NCI-H128 (cell line): ENCODE results near the gene ABHD1.
"Not testable (repeated sequence)": the region's sequence is repeated elsewhere in the genome, so short reads cannot be mapped to it uniquely, and the experiment has no call there.

Experiments used
- DNase-seq: peaks from one replicate; lab custom pipeline; 2025; ENCODE audit not compliant: unreplicated experiment; lab: John Stamatoyannopoulos, UW

ABHD1 gene

DNA sequence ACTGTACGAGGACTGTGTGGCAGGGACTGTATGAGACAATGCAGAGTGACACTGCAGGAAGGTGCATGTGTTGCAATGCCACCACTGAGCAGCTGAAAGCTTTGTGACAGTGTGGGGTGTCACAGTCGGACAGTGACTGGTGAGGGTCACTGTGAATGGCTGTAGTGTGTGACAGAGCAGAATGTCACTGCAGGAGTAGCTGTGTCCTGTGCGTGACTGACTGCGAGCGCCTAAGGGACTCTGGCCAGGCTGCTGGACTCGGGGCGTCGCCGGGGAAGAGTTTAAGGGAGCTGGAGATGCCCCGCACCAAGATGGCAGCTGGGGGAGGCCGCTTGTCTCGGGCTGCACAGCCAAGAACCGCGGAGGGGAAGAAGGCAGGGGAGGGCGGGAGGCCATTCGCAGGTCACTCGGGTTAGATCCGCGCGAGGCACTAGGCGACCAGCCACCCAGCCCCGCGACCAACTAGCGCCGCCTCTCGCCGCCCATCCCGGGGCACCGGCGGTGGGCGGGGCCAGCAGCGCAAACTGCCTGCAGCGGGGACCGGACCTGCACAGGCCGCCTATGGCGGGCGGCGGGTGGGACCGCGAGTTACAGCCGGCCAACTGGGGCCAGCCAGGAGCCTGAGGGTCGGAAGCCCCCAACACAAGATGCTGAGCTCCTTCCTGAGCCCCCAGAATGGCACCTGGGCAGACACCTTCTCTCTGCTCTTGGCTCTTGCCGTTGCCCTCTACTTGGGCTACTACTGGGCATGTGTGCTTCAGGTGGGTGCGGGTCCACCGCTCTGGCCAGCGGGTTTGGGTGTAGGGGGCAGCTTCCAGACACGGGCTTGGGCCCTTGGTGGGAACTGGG lies at the start of gene ABHD1:
TSS of gene ABHD1 (plus strand) at position 514 of the 849 bp plus-strand sequence. CDS start at position 648, 134 bp downstream.
- no peak for DNase-seq

- DNase-seq: no peak
Observed at GRCh38 chr2:27074738-27075565, 48.7 kb upstream of the ABHD1 start.

DNA sequence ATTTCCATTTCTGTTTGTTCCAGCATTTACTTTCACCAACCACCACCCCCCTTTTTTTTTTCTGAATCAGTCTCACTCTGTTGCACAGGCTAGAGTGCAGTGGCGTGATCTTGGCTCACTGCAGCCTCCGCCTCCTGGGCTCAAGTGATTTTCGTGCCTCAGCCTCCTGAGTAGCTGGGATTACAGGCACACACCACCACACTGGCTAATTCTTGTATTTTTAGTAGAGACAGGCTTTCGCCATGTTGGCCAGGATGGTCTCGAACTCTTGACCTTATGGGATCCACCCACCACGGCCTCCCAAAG lies 48.1 kb upstream of the ABHD1 start:
- not testable (repeated sequence) for DNase-seq

- DNase-seq: no peak
Observed at GRCh38 chr2:27076323-27076722, 47.3 kb upstream of the ABHD1 start.

DNA sequence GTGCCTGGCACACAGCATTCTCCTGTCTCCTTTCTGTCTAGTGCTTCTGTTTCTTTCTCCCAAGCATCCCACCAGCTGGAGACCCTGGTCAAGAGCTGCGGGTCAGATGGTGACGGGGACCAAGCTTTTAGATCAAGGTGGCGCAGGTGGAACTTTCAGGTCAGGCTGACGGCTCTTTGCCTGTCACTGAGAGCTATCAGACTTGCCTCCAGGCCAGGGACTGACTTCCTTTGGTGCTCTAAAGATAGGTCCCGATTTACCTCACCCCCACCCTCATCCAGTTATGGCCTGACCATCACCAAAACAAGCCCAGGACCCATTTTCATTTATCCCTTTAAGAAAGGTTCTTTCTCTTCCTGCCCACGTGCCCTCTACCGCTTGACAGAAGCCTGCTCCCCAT lies 46.4 kb upstream of the ABHD1 start:
- DNase-seq: no peak

DNA sequence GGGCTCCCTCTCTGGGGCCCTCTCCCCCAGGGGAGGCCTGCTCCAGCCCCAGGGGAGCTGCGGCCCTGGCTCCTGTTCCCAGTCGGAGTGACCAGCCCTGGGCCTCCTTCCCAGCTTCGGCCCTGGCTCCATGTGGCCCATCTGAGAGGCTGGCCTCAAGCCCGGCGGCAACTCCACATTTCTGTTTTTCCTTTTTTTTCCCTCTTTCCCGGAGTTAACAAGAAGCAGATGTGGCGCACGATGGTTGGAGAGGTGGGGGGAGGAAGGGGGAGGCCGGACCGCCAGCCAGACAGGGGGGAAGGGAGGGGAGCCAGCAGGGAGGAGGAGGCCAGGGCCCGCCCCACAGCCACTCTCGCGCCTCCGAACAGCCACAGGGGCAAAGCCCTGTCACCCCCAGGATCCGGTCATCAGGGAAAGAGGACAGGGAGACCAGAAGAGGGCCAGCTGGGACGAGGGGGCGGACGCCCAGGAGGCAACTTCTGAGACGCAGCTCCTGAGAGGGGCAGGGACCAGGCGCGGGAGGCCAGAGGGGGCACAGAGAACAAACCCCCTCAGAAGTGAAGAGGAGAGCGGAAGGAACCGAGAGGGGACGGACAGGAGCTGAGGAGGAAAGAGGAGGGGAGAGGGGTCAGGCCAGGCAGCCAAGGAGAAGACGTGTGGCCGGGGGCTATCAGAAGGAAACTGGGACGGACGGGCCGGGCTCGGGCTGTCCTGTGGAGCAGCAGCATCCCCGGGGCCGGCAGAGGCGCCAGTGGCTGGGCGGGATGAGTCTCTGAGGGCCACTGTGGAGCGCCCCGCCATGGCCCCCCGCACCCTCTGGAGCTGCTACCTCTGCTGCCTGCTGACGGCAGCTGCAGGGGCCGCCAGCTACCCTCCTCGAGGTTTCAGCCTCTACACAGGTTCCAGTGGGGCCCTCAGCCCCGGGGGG lies 45.1 kb upstream of the ABHD1 start, which contains the start of gene EMILIN1:
TSS of gene EMILIN1 (plus strand) at position 349 of the 928 bp plus-strand sequence. CDS start at position 800, 451 bp downstream.
- DNase-seq: no peak

DNA sequence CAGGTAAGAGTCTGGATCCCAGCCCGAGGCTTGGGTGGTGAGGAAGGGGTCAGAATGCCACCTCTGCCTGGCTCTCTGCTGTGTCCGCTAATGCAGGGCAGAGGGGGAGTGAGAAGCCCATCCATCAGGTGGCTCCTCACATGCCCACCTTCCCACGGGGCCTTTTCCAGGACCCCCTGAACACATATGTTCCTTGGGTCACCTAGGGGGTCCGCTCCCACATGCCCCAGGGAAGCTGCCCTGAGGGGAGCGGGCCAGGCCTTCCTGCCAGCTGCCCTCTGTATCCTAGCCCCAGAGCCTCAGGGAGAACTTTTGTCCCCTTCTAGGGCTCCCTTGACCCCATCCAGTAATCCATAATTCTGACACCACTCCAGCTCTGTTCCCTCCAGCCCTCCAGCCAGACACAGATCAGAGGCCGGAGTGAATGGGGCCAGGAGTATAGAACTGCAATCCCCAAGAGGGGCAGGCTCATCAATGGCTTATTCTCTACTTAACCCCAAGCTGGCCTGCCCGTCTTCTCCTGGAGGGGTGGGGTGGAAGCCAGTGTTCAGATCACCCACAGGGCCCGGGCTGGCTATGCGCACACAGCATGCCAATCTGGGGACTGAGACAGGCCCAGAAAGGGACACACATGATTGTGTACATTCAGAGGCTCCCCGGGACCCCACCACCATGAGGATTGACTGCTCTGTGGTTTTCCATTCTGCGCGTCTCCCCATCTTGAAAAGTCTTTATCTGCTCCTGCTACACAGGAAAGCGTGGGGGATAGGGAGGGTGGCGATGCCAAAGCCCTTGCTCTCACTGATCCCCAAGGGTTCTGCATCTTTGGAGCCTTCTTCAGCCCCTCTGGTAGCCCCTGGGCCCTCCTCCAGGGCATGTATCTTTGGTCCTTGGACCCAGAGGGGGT lies 44.1 kb upstream of the ABHD1 start:
- DNase-seq: no peak

DNA sequence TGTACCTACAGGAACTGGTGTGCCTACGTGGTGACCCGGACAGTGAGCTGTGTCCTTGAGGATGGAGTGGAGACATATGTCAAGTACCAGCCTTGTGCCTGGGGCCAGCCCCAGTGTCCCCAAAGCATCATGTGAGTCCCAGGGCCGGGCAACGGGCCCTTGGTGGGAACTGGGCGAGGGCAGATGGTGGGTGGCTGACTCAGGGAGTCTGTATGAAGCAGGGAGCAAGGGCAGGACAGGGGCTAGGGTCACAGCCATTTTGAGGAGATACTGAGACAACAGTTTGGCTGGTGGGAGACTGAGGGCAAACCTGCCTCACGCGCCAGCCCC lies 43.5 kb upstream of the ABHD1 start:
- no peak for DNase-seq

DNA sequence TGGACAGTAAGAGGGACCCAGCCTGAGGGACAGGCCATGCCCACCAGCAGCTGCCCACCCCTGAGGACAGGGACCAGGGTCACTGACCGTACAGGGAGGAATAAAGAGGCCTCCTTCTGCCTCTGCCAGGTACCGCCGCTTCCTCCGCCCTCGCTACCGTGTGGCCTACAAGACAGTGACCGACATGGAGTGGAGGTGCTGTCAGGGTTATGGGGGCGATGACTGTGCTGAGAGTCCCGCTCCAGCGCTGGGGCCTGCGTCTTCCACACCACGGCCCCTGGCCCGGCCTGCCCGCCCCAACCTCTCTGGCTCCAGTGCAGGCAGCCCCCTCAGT lies 43.0 kb upstream of the ABHD1 start:
- no peak for DNase-seq

- no peak for DNase-seq
Observed at GRCh38 chr2:27081984-27082772, 41.4 kb upstream of the ABHD1 start.

DNA sequence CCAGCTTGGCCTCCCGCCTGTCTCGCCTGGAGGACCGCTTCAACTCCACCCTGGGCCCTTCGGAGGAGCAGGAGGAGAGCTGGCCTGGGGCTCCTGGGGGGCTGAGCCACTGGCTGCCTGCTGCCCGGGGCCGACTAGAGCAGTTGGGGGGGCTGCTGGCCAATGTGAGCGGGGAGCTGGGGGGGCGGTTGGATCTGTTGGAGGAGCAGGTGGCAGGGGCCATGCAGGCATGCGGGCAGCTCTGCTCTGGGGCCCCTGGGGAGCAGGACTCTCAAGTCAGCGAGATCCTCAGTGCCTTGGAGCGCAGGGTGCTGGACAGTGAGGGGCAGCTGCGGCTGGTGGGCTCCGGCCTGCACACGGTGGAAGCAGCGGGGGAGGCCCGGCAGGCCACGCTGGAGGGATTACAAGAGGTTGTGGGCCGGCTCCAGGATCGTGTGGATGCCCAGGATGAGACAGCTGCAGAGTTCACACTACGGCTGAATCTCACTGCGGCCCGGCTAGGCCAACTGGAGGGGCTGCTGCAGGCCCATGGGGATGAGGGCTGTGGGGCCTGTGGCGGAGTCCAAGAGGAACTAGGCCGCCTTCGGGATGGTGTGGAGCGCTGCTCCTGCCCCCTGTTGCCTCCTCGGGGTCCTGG lies 40.7 kb upstream of the ABHD1 start:
- DNase-seq: no peak

DNA sequence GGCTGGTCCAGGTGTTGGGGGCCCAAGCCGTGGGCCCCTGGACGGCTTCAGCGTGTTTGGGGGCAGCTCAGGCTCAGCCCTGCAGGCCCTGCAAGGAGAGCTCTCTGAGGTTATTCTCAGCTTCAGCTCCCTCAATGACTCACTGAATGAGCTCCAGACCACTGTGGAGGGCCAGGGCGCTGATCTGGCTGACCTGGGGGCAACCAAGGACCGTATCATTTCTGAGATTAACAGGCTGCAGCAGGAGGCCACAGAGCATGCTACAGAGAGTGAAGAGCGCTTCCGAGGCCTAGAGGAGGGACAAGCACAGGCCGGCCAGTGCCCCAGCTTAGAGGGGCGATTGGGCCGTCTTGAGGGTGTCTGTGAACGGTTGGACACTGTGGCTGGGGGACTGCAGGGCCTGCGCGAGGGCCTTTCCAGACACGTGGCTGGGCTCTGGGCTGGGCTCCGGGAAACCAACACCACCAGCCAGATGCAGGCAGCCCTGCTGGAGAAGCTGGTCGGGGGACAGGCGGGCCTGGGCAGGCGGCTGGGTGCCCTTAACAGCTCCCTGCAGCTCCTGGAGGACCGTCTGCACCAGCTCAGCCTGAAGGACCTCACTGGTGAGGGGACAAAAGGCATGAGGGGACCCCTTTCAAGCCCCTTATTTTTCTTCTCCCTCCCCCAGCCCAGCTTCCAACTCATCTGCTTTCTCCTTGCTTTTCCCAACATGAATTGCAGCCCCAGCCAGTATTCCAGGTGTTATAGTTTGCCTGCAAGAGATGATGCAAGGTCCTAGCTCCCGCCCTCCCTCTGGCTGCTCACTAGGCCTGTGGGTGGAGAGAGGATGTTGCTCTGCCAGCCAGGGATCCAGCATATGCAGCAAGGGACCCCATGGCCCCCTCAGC lies 40.0 kb upstream of the ABHD1 start:
- no peak for DNase-seq

DNA sequence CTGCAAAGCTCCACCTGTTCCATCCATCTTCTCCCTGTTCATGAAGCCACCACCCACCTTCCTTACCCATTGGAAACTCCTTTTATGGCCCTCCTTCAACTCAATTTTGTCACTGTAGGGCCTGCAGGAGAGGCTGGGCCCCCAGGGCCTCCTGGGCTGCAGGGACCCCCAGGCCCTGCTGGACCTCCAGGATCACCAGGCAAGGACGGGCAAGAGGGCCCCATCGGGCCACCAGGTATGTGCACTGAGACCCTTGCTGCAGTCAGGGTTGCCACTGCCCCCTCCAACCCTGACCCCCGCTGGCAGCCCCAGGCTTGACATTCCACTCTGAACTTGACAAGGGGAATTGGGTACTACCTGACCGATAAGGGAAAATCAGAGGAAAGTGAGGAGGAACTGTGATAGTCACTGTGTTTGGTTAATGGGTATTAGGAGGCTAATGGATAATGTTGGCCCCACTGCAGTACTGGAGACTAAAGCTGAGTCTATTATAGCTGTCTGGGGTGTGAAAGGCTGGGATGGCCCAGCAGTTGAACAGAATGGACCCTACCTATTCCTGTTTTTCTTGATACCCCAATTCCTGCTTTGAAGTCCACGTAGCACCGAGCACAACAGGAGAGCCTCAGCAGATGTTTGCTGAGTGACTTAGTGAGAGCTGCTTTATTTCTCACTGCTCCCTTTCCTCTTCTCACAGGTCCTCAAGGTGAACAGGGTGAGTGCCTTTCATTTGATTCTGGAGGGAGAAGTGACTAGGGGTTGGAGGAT lies 39.1 kb upstream of the ABHD1 start:
- no peak for DNase-seq

DNA sequence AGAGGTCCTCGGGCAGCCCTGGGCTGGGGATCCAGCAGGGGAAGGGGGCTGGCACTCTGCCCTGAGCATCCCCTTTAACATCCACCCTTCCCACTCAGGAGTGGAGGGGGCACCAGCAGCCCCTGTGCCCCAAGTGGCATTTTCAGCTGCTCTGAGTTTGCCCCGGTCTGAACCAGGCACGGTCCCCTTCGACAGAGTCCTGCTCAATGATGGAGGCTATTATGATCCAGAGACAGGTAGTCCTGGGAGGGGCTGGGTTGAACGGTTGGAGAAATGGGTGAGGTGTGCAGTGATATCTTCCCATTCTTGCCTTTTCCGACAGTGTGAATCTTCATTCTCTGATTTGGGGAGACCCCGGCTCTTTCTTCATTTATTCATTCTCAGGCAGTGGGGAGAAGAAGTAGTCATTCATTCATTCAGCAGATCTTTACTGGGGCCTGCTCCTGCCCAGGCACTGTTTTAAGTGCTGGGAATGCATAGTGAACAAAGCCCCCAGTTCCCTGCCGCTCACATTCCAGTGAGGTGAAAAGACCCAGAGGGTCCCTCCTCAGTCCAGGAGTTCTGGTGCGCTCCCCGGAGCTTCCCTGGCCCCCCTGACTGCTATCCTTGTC lies 38.4 kb upstream of the ABHD1 start:
- DNase-seq: no peak

- DNase-seq: no peak
Observed at GRCh38 chr2:27085673-27086089, 37.9 kb upstream of the ABHD1 start.

DNA sequence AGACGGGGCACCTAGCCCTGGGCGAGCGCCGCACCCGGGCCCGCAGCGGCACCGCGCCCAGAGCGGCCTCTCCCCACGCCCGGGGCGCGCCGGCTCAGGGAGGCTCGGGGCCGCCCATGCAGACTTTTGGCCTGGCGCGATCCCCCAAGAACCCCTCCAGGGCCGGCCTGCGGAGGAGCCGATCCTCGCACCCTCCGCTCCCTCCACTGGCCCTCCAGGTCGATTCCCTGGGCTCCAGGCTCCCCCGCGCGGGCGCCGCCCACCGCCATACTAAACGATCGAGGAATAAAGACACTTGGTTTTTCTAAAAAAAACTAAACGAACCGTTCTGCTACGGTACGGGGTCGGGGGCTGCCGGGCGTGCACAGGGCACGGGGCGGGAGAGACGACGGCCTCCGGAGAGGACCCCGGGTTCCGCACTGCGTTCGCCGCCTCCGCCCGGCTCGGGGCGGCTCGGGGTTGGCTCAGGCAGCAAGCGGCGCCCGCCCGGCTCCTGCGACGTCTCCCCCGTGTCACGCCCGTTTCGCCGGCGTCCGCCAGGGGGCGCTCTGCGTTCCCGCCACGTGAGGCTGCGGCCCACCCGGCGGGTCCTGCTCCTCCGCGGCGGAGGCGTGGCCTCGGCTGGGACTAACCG lies 37.4 kb upstream of the ABHD1 start:
- DNase-seq: peak; percentile 86
